SK-N-SH (cell line): Measurements from ENCODE around the gene TNIP3. TPM values are rescaled to one million over a fixed set of nuclear protein-coding genes. Genes with fewer than 3 reads are reported as not detected.

Source experiments
- CTCF ChIA-PET: fragments of 300-600, 350-600 bp; formaldehyde crosslinking; extraction: SDS; loops from one replicate; lab custom pipeline; 2021; lab: Yijun Ruan, JAX
- POLR2A ChIA-PET: fragments of 350-600 bp; sonication (Branson Sonifier 250); formaldehyde crosslinking; extraction: SDS; loops from one replicate; lab custom pipeline; 2020; ENCODE audit warnings: antibody characterized with exemption, inconsistent platforms; lab: Yijun Ruan, JAX
- DNase-seq: peaks from one replicate; pipeline ENCODE4 v3.0.0; 2012
- H2AFZ ChIP-seq: fragments of 200-600 bp; sonication (generic); 2 replicates; pipeline ENCODE4 v1.8.1; 2016; ENCODE audit warnings: antibody characterized with exemption, mild to moderate bottlenecking, low read depth
- H3F3A ChIP-seq: fragments of 200-600 bp; sonication (generic); replicated peaks from 2 replicates; pipeline ENCODE3; 2016; ENCODE audit warnings: antibody characterized with exemption, mild to moderate bottlenecking; ENCODE audit not compliant: insufficient read depth
- H3K27ac ChIP-seq, 2 experiments: fragments of 200-500 bp in 1 of 2; fragments of 200-600 bp in 1 of 2; sonication (Bioruptor generic) in 1 of 2; sonication (generic), shearing (Covaris generic) in 1 of 2; 2 replicates each; pipeline versions ENCODE4 v1.5.1 to v1.6.1; 2014 to 2016; ENCODE audit warnings: low read depth in 2 of 2, inconsistent platforms in 1 of 2, low read length in 1 of 2, mild to moderate bottlenecking in 1 of 2, mixed read lengths in 1 of 2
- H3K27me3 ChIP-seq: fragments of 200-600 bp; sonication (generic), shearing (Covaris generic); 2 replicates; pipeline ENCODE4 v1.6.1; 2016; ENCODE audit warnings: mixed run types; ENCODE audit not compliant: insufficient read depth
- H3K36me3 ChIP-seq, 2 experiments: fragments of 200-500 bp in 1 of 2; fragments of 200-600 bp in 1 of 2; sonication (Bioruptor generic) in 1 of 2; sonication (generic) in 1 of 2; replicated peaks in 1 of 2; 2 replicates each; pipeline versions ENCODE3 to v1.5.1; 2014 to 2016; ENCODE audit warnings: low read length in 1 of 2, mild to moderate bottlenecking in 1 of 2; ENCODE audit not compliant: insufficient read depth in 2 of 2, control insufficient read depth in 1 of 2
- H3K4me1 ChIP-seq, 2 experiments: fragments of 200-500 bp in 1 of 2; fragments of 200-600 bp in 1 of 2; sonication (Bioruptor generic) in 1 of 2; sonication (generic), shearing (Covaris generic) in 1 of 2; 2 replicates each; pipeline versions ENCODE4 v1.5.1 to v1.6.1; 2014 to 2016; ENCODE audit warnings: low read depth in 1 of 2, low read length in 1 of 2, mixed run types in 1 of 2; ENCODE audit not compliant: insufficient read depth in 2 of 2, control insufficient read depth in 1 of 2
- H3K4me2 ChIP-seq: fragments of 200-600 bp; sonication (generic), shearing (Covaris generic); 2 replicates; pipeline ENCODE4 v1.6.1; 2017; ENCODE audit warnings: mixed run types
- H3K4me3 ChIP-seq, 2 experiments: fragments of 200-500 bp in 1 of 2; fragments of 200-600 bp in 1 of 2; sonication (Bioruptor generic) in 1 of 2; sonication (generic), shearing (Covaris generic) in 1 of 2; 2 replicates each; pipeline versions ENCODE4 v1.5.1 to v1.8.1; 2014 to 2016; ENCODE audit warnings: low read depth in 2 of 2, inconsistent platforms in 1 of 2, low read length in 1 of 2, mild to moderate bottlenecking in 1 of 2, mixed read lengths in 1 of 2, moderate library complexity in 1 of 2
- H3K79me2 ChIP-seq: fragments of 200-600 bp; sonication (generic); 2 replicates; pipeline ENCODE4 v1.8.1; 2017; ENCODE audit warnings: mild to moderate bottlenecking; ENCODE audit not compliant: insufficient read depth
- H3K9ac ChIP-seq: fragments of 200-600 bp; sonication (generic); 2 replicates; pipeline ENCODE4 v1.6.1; 2017; ENCODE audit warnings: mixed run types
- H3K9me2 ChIP-seq: fragments of 200-600 bp; sonication (generic); 2 replicates; pipeline ENCODE4 v1.6.1; 2017; ENCODE audit warnings: mixed run types
- H3K9me3 ChIP-seq: fragments of 200-600 bp; sonication (generic); 2 replicates; pipeline ENCODE4 v1.6.1; 2017; ENCODE audit warnings: mixed run types, mild to moderate bottlenecking, moderate library complexity
- H4K20me1 ChIP-seq: fragments of 200-600 bp; sonication (generic); 2 replicates; pipeline ENCODE4 v1.6.1; 2017; ENCODE audit warnings: mild to moderate bottlenecking, mixed run types; ENCODE audit not compliant: insufficient read depth
- CHD2 ChIP-seq: fragments of 150-350 bp; IDR thresholded peaks from 2 replicates; pipeline ENCODE4 v1.6.1; 2018; ENCODE audit warnings: low read length; ENCODE audit not compliant: partially characterized antibody
- FOSL2 ChIP-seq: IDR thresholded peaks from 2 replicates; pipeline ENCODE4 v1.4.0; 2012; ENCODE audit warnings: low read depth, mild to moderate bottlenecking, moderate library complexity, borderline replicate concordance
- FOXJ3 ChIP-seq: sonication (generic); formaldehyde crosslinking; IDR thresholded peaks from 2 replicates; pipeline ENCODE4 v1.5.1; 2020; ENCODE audit warnings: mild to moderate bottlenecking, missing genetic modification reagents
- FOXM1 ChIP-seq: IDR thresholded peaks from 2 replicates; pipeline ENCODE4 v1.4.0; 2012; ENCODE audit warnings: low read depth, mild to moderate bottlenecking
- GABPA ChIP-seq: IDR thresholded peaks from 2 replicates; pipeline ENCODE4 v1.4.0; 2012; ENCODE audit warnings: low read depth, mild to moderate bottlenecking
- GATA2 ChIP-seq: sonication (generic); formaldehyde crosslinking; IDR thresholded peaks from 2 replicates; pipeline ENCODE4 v1.5.0; 2020; ENCODE audit warnings: mild to moderate bottlenecking, missing genetic modification reagents
- IRF3 ChIP-seq: fragments of 150-350 bp; IDR thresholded peaks from 2 replicates; pipeline ENCODE4 v1.6.1; 2016; ENCODE audit warnings: mild to moderate bottlenecking, low read depth, low read length
- MXI1 ChIP-seq: IDR thresholded peaks from 2 replicates; pipeline ENCODE4 v1.6.1; 2012; ENCODE audit warnings: mild to moderate bottlenecking, low read depth, low read length, improper control_type of control experiment
- RAD21 ChIP-seq: IDR thresholded peaks from 2 replicates; pipeline ENCODE4 v1.6.1; 2012; ENCODE audit warnings: mild to moderate bottlenecking, low read length
- RXRA ChIP-seq: IDR thresholded peaks from 2 replicates; pipeline ENCODE4 v1.4.0; 2012; ENCODE audit warnings: low read depth, mild to moderate bottlenecking, borderline replicate concordance
- SIN3A ChIP-seq: IDR thresholded peaks from 2 replicates; pipeline ENCODE4 v1.6.1; 2012; ENCODE audit warnings: low read depth, mild to moderate bottlenecking, low read length, moderate library complexity, borderline replicate concordance
- SMC3 ChIP-seq: IDR thresholded peaks from 2 replicates; pipeline ENCODE4 v1.6.1; 2012; ENCODE audit warnings: low read depth, low read length, improper control_type of control experiment
- TCF12 ChIP-seq: IDR thresholded peaks from 2 replicates; pipeline ENCODE4 v1.4.0; 2012
- TEAD4 ChIP-seq: IDR thresholded peaks from 2 replicates; pipeline ENCODE4 v1.4.0; 2012; ENCODE audit warnings: mild to moderate bottlenecking, borderline replicate concordance; ENCODE audit not compliant: insufficient read depth
- USF1 ChIP-seq: IDR thresholded peaks from 2 replicates; pipeline ENCODE4 v1.4.0; 2012; ENCODE audit warnings: low read depth, borderline replicate concordance
- WGBS: methylation state at CpG from one replicate; pipeline ENCODE4 v1.1.6; 2017; ENCODE audit warnings: low lambda C conversion rate; 5-methylcytosine and 5-hydroxymethylcytosine counted together
- polyA plus RNA-seq, 3 experiments: library from polyadenylated mRNA; depleted of rRNA; stranded (reverse); fragments of >200 nt; gene quantifications; 2 replicates each; pipeline ENCODE4 v1.2.3, GENCODE V29; 2012
- TF ChIP-seq, protein P1 (sequence below): IDR thresholded peaks from 2 replicates; pipeline ENCODE4 v1.4.0; 2012; ENCODE audit warnings: low read depth
- TF ChIP-seq, protein P2 (sequence below): IDR thresholded peaks from 2 replicates; pipeline ENCODE4 v1.4.0; 2012; ENCODE audit warnings: low read depth, borderline replicate concordance
- TF ChIP-seq, protein P3 (sequence below): fragments of 150-350 bp; IDR thresholded peaks from 2 replicates; pipeline ENCODE4 v1.6.1; 2017; ENCODE audit warnings: antibody characterized with exemption, low read length, low read depth, borderline replicate concordance

Gene TNIP3
- polyA plus RNA-seq, 1 of the 3 experiments (the other 2 are of a cell fraction), result 0.15 TPM

DNA sequence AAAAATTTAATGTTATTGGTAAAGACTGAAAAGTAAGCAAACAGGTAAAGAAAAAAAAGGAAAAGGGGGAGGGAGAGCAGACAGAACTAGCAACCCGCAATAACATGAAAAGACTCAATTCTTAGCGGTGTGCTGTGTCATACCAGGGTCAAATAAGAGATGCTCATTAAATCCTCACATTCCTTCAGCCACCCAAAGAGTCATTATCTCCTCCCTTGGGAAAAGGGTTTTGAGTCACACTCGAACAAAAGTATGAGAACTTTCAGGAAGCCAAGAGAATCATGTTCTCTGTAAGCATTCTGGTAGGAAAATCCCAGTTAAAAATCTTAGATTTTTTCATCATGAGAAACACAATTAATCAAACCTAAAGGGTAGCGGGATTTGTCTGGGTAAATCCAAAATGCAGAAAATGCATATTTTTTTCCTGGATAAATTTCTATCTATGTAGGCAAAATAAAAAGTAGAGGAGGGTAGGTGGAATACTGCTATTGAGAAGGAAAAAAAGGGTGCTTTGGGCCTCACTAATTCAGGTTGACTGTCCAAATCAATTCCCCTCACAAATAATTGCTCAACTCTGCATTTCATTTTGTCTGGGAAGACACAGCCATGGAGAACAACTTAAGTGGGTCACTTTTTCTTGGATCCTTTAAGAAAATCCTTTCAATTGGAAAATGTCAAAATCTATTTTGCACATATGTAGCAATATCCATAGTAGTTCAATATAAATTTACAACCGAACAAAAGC lies 23.2 kb downstream of the TNIP3 start:
- Histone ChIP-seq H3K9me3 (no peaks in the 10 kb centered on the region), H3K4me2 (no peak overlapping the region), H3K4me3 (no peak overlapping the region), H3K27ac (peak overlapping the region in 1 of 2 experiments; percentile 76; a peak in 2 of 4 replicates), H4K20me1 (no peaks in the 10 kb centered on the region), H3K9me2 (no peaks in the 10 kb centered on the region), H3K27me3 (no peaks in the 10 kb centered on the region), H3K36me3 (no peaks in the 10 kb centered on the region), H3K9ac (no peak overlapping the region), H2AFZ (no peak overlapping the region), H3K79me2 (no peaks in the 10 kb centered on the region), H3K4me1 (peaks cover 0 to 13% of the 10 kb centered on the region in 2 experiments; a peak in 2 of 4 replicates), H3F3A (peaks cover 11% of the 10 kb centered on the region)
- POLR2A ChIA-PET, result no interaction called here
- no peak for DNase-seq
- TF ChIP-seq, protein P1, sequence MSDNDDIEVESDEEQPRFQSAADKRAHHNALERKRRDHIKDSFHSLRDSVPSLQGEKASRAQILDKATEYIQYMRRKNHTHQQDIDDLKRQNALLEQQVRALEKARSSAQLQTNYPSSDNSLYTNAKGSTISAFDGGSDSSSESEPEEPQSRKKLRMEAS, result no peak
- TF ChIP-seq FOSL2 (no peak), RAD21 (no peak), CHD2 (no peak), GATA2 (CRISPR knock-in tag) (no peak), TCF12 (no peak), RXRA (no peak), IRF3 (no peak), TEAD4 (no peak), SIN3A (no peak), FOXM1 (no peak), MXI1 (no peak), SMC3 (no peak), USF1 (no peak), FOXJ3 (CRISPR knock-in tag) (no peak), GABPA (no peak)
- TF ChIP-seq, protein P2, sequence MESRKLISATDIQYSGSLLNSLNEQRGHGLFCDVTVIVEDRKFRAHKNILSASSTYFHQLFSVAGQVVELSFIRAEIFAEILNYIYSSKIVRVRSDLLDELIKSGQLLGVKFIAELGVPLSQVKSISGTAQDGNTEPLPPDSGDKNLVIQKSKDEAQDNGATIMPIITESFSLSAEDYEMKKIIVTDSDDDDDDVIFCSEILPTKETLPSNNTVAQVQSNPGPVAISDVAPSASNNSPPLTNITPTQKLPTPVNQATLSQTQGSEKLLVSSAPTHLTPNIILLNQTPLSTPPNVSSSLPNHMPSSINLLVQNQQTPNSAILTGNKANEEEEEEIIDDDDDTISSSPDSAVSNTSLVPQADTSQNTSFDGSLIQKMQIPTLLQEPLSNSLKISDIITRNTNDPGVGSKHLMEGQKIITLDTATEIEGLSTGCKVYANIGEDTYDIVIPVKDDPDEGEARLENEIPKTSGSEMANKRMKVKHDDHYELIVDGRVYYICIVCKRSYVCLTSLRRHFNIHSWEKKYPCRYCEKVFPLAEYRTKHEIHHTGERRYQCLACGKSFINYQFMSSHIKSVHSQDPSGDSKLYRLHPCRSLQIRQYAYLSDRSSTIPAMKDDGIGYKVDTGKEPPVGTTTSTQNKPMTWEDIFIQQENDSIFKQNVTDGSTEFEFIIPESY, result no peak
- TF ChIP-seq, protein P3, sequence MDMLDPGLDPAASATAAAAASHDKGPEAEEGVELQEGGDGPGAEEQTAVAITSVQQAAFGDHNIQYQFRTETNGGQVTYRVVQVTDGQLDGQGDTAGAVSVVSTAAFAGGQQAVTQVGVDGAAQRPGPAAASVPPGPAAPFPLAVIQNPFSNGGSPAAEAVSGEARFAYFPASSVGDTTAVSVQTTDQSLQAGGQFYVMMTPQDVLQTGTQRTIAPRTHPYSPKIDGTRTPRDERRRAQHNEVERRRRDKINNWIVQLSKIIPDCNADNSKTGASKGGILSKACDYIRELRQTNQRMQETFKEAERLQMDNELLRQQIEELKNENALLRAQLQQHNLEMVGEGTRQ, result no peak
- CTCF ChIA-PET, result no interaction called here
- WGBS, result 82% methylated on average over 5 of the region's 5 CpGs
